HepG2 (cell line): ENCODE results near the gene HIPK4. TPM values are rescaled to one million over a fixed set of nuclear protein-coding genes. Genes with fewer than 3 reads are reported as not detected.

Experiments used
- ATAC-seq: fragments of 200-7000 bp; cut with Tn5 transposase; 3 replicates; pipeline ENCODE4 v1.9.1; 2020; ENCODE audit warnings: mild to moderate bottlenecking, moderate library complexity
- BruUV-seq: library from RNA; stranded (reverse); fragments of 400-500 nt; replicated peaks from 2 replicates; lab custom pipeline; 2021; lab: Mats Ljungman, UMichigan
- CTCF ChIA-PET: fragments of 300-600 bp; formaldehyde crosslinking; extraction: SDS; loops from one replicate; lab custom pipeline; 2021; ENCODE audit warnings: low total read pairs, inconsistent platforms, low intra/inter-chr PET ratio; lab: Yijun Ruan, JAX
- POLR2A ChIA-PET: fragments of 350-600 bp; sonication (Branson Sonifier 250); formaldehyde crosslinking; loops from one replicate; lab custom pipeline; 2020; ENCODE audit warnings: antibody characterized with exemption, inconsistent platforms; lab: Yijun Ruan, JAX
- DNase-seq: peaks from one replicate; pipeline ENCODE4 v3.0.0-alpha.2; 2015; ENCODE audit warnings: low spot score
- FAIRE-seq: peaks from 3 replicates; lab custom pipeline; 2011; peaks lifted over from hg19 to GRCh38; lab: Jason Lieb, UNC
- H2AFZ ChIP-seq: one replicate; pipeline ENCODE4 v1.6.1; 2011; ENCODE audit warnings: low read length, inconsistent platforms
- H3K27ac ChIP-seq: fragments of 300-600 bp; 3 replicates; pipeline ENCODE4 v1.8.0; 2011; ENCODE audit warnings: mixed run types, mild to moderate bottlenecking, mixed read lengths, low read length, inconsistent platforms; ENCODE audit not compliant: insufficient read depth; ENCODE audit errors: extremely low read length
- H3K27me3 ChIP-seq, 2 experiments: fragments of 200-600 bp in 1 of 2; 2 replicates in 1 of 2; 3 replicates in 1 of 2; pipeline versions ENCODE4 v1.6.0 to v1.8.0; 2011; ENCODE audit warnings: low read length in 2 of 2, mild to moderate bottlenecking in 2 of 2, moderate library complexity in 2 of 2, inconsistent platforms in 1 of 2; ENCODE audit not compliant: insufficient read depth in 2 of 2, control insufficient read depth in 1 of 2
- H3K36me3 ChIP-seq, 2 experiments: fragments of 200-600 bp in 1 of 2; replicated peaks in 1 of 2; 2 replicates in 1 of 2; 3 replicates in 1 of 2; pipeline versions ENCODE4 v1.5.1 to v1.8.0; 2011; ENCODE audit warnings: low read length in 2 of 2, inconsistent platforms in 1 of 2; ENCODE audit not compliant: insufficient read depth in 2 of 2, control insufficient read depth in 1 of 2
- H3K4me1 ChIP-seq: 2 replicates; pipeline ENCODE4 v1.5.1; 2012; ENCODE audit warnings: low read length, inconsistent platforms; ENCODE audit not compliant: insufficient read depth
- H3K4me2 ChIP-seq: 2 replicates; pipeline ENCODE4 v1.6.0; 2011; ENCODE audit warnings: low read depth, low read length, inconsistent platforms
- H3K4me3 ChIP-seq, 3 experiments: fragments of 200-600 bp in 1 of 3; sonication (generic), shearing (Covaris generic) in 1 of 3; replicated peaks in 1 of 3; 2 replicates each; pipeline ENCODE4 v1.5.1; 2011 to 2016; ENCODE audit warnings: low read length in 3 of 3, inconsistent platforms in 2 of 3, low read depth in 2 of 3, mild to moderate bottlenecking in 2 of 3, control low read depth in 1 of 3, mixed read lengths in 1 of 3; ENCODE audit not compliant: insufficient read depth in 1 of 3
- H3K79me2 ChIP-seq: one replicate; pipeline ENCODE4 v1.6.1; 2011; ENCODE audit warnings: low read length, inconsistent platforms; ENCODE audit not compliant: insufficient read depth
- H3K9ac ChIP-seq: 2 replicates; pipeline ENCODE4 v1.6.0; 2011; ENCODE audit warnings: mild to moderate bottlenecking, low read depth, low read length, inconsistent platforms; ENCODE audit not compliant: insufficient read depth
- H3K9me3 ChIP-seq: 2 replicates; pipeline ENCODE4 v1.5.1; 2012; ENCODE audit warnings: mild to moderate bottlenecking, low read length
- H4K20me1 ChIP-seq: 2 replicates; pipeline ENCODE4 v1.6.0; 2011; ENCODE audit warnings: inconsistent platforms, mild to moderate bottlenecking, low read length, moderate library complexity; ENCODE audit not compliant: insufficient read depth
- ARNTL ChIP-seq: sonication (generic); formaldehyde crosslinking; IDR thresholded peaks from 2 replicates; pipeline ENCODE4 v1.4.0; 2020; ENCODE audit warnings: mild to moderate bottlenecking, missing genetic modification reagents
- CEBPZ ChIP-seq: IDR thresholded peaks from 2 replicates; pipeline ENCODE4 v1.6.1; 2012; ENCODE audit warnings: low read length, improper control_type of control experiment
- CREM ChIP-seq, 2 experiments: sonication (generic) in 1 of 2; formaldehyde crosslinking in 1 of 2; IDR thresholded peaks; 2 replicates each; pipeline versions ENCODE4 v1.4.0 to v1.6.1; 2016 to 2020; ENCODE audit warnings: antibody characterized with exemption in 1 of 2, mild to moderate bottlenecking in 1 of 2, missing genetic modification reagents in 1 of 2
- GABPA ChIP-seq, 2 experiments: IDR thresholded peaks; 2 replicates each; pipeline ENCODE4 v1.6.1; 2011 to 2016; ENCODE audit warnings: low read depth in 2 of 2, low read length in 1 of 2, missing biosample characterization in 1 of 2, missing genetic modification characterization in 1 of 2
- GATAD1 ChIP-seq: IDR thresholded peaks from 2 replicates; pipeline ENCODE4 v1.6.1; 2016; ENCODE audit warnings: missing genetic modification reagents, missing compliant biosample characterization
- KDM5B ChIP-seq: sonication (generic); formaldehyde crosslinking; IDR thresholded peaks from 2 replicates; pipeline ENCODE4 v1.4.0; 2020; ENCODE audit warnings: missing genetic modification reagents, mild to moderate bottlenecking, borderline replicate concordance
- NONO ChIP-seq, 2 experiments: fragments of 450-650 bp in 1 of 2; sonication (generic) in 1 of 2; formaldehyde crosslinking in 1 of 2; IDR thresholded peaks in 1 of 2; conservative IDR thresholded peaks in 1 of 2; 2 replicates each; pipeline versions ENCODE4 v1.6.1 to v1.8.0; 2017 to 2022; ENCODE audit warnings: mild to moderate bottlenecking in 1 of 2, missing genetic modification reagents in 1 of 2, moderate library complexity in 1 of 2
- RFX3 ChIP-seq: IDR thresholded peaks from 2 replicates; pipeline ENCODE4 v1.6.1; 2016; ENCODE audit warnings: missing biosample characterization, missing genetic modification reagents
- SMYD3 ChIP-seq: sonication (generic); formaldehyde crosslinking; IDR thresholded peaks from 2 replicates; pipeline ENCODE4 v1.8.1; 2023; ENCODE audit warnings: mild to moderate bottlenecking, missing genetic modification reagents
- ZBTB3 ChIP-seq: sonication (generic); formaldehyde crosslinking; IDR thresholded peaks from 2 replicates; pipeline ENCODE4 v1.4.0; 2020; ENCODE audit warnings: low read depth, mild to moderate bottlenecking, moderate library complexity, missing genetic modification reagents, borderline replicate concordance
- ZNF275 ChIP-seq: sonication (generic); formaldehyde crosslinking; IDR thresholded peaks from 2 replicates; pipeline ENCODE4 v1.8.0; 2022; ENCODE audit warnings: missing genetic modification reagents, mild to moderate bottlenecking, inconsistent platforms, borderline replicate concordance
- ZNF276 ChIP-seq: sonication (generic); formaldehyde crosslinking; IDR thresholded peaks from 2 replicates; pipeline ENCODE4 v1.4.0; 2020; ENCODE audit warnings: mild to moderate bottlenecking, low read depth, missing genetic modification reagents
- ZNF691 ChIP-seq: sonication (generic); formaldehyde crosslinking; IDR thresholded peaks from 2 replicates; pipeline ENCODE4 v1.4.0; 2020; ENCODE audit warnings: missing genetic modification reagents, low read depth, mild to moderate bottlenecking, borderline replicate concordance
- ZNF703 ChIP-seq: sonication (generic); formaldehyde crosslinking; IDR thresholded peaks from 2 replicates; pipeline ENCODE4 v1.5.1; 2020; ENCODE audit warnings: missing genetic modification reagents, mild to moderate bottlenecking, moderate library complexity, borderline replicate concordance
- WGBS: methylation state at CpG from one replicate; pipeline ENCODE4 v1.1.6; 2017; ENCODE audit warnings: low lambda C conversion rate; 5-methylcytosine and 5-hydroxymethylcytosine counted together
- in situ Hi-C: cut with HindIII; loops from 2 replicates; pipeline ENCODE4 v1.10.0; 2017; ENCODE audit warnings: low pct_unique_long_range_greater_than_20kb; ENCODE audit not compliant: extremely low pct_ligation_motif_present
- intact Hi-C: fragments of 100-400 bp; cut with micrococcal nuclease; formaldehyde crosslinking; loops from one replicate; pipeline ENCODE4 v1.10.0; 2022; ENCODE audit not compliant: unreplicated experiment
- polyA plus RNA-seq, 8 experiments: library from polyadenylated mRNA; depleted of rRNA in 3 of 8; stranded (reverse) in 7 of 8; unstranded in 1 of 8; fragments of >200 nt; fragmentation: Illumina TruSeq in 4 of 8; extraction: Trizol in 4 of 8; gene quantifications; 2 replicates each; pipeline versions ENCODE4 v1.2.1 to v1.2.3, GENCODE V29; 2011 to 2016; ENCODE audit warnings: low read depth in 4 of 8, missing spikeins in 1 of 8, mixed read lengths in 1 of 8; ENCODE audit not compliant: insufficient read depth in 1 of 8
- total RNA-seq, 5 experiments: library from RNA; depleted of rRNA; stranded (reverse); fragments of >200 nt; fragmentation: Illumina TruSeq; extraction: Trizol; gene quantifications; 2 replicates each; pipeline ENCODE4 v1.2.3, GENCODE V29; 2016; ENCODE audit warnings: low read depth in 1 of 5

HIPK4 gene
- total and polyA plus RNA-seq, 2 of the 13 experiments (the other 11 are each of a cell fraction or from before 2014, with no cell fraction given): 0.03 TPM; not detected in 1

GRCh38 chr19:40395956-40396355 lies 6.0 kb upstream of the HIPK4 start:
- peaks cover 10 to 35% of the 10 kb centered on the region in 2 experiments; a peak in 4 of 5 replicates for H3K27me3 ChIP-seq
- H4K20me1 ChIP-seq: no peaks in the 10 kb centered on the region
- no peak overlapping the region for H3K4me3 ChIP-seq
- no peaks in the 10 kb centered on the region for H3K79me2 ChIP-seq
- H3K4me1 ChIP-seq: peaks cover 6% of the 10 kb centered on the region
- in situ Hi-C loops: no loop called here
- H3K4me2 ChIP-seq: no peak overlapping the region
- H3K36me3 ChIP-seq: no peaks in the 10 kb centered on the region
- CTCF ChIA-PET: no interaction called here
- H3K27ac ChIP-seq: no peak overlapping the region
- no TSS peak for BruUV-seq
- DNase-seq (no peak), FAIRE-seq (no peak), ATAC-seq (no peak)
- H2AFZ ChIP-seq: no peak overlapping the region
- intact Hi-C loops: no loop called here
- 61% methylated on average over 7 of the region's 14 CpGs for WGBS
- H3K9me3 ChIP-seq: no peaks in the 10 kb centered on the region
- POLR2A ChIA-PET: interaction anchor here (1.7 kb wide), 1 partner anchor 30 kb away, joined by 5 read pairs; the partner anchor contains the start of gene SERTAD1
- no peak overlapping the region for H3K9ac ChIP-seq
- no peak for TF ChIP-seq ZNF703
- TF ChIP-seq ZNF276: no peak
- TF ChIP-seq SMYD3: no peak
- TF ChIP-seq CEBPZ: no peak
- TF ChIP-seq GATAD1 (CRISPR knock-in tag): no peak
- no peak for TF ChIP-seq ZNF275 (CRISPR knock-in tag)
- no peak for TF ChIP-seq RFX3 (CRISPR knock-in tag)
- no peak for TF ChIP-seq ZNF691
- no peak for TF ChIP-seq KDM5B (CRISPR knock-in tag)
- TF ChIP-seq CREM (IDR thresholded peaks at IDR 0.05): no peak
- TF ChIP-seq CREM (CRISPR knock-in tag; IDR thresholded peaks at IDR 0.05): no peak
- no peak for TF ChIP-seq NONO (IDR thresholded peaks at IDR 0.05)
- no peak for TF ChIP-seq NONO (CRISPR knock-in tag; conservative IDR thresholded peaks at IDR 0.05)
- TF ChIP-seq ARNTL (CRISPR knock-in tag): no peak
- TF ChIP-seq GABPA (IDR thresholded peaks at IDR 0.05; ENCODE audit: low read depth, low read length): no peak
- no peak for TF ChIP-seq GABPA (CRISPR knock-in tag; IDR thresholded peaks at IDR 0.05; ENCODE audit: low read depth)
- no peak for TF ChIP-seq ZBTB3 (CRISPR knock-in tag)
